Natural killer cell (primary cell): ENCODE results near the gene ZNF580. TPM values are rescaled to one million over a fixed set of nuclear protein-coding genes. Genes with fewer than 3 reads are reported as not detected.

Experiments used
- ATAC-seq, 3 donors: fragments of 150-1000 bp in 2 of 3; fragments of 200-7000 bp in 1 of 3; cut with Tn5 transposase; 1 replicate in 1 of 3; 2 replicates in 2 of 3; pipeline ENCODE4 v1.10.0; 2021; ENCODE audit warnings: mild to moderate bottlenecking in 2 of 3, moderate library complexity in 2 of 3
- DNase-seq, 2 donors: peaks; one replicate each; pipeline versions ENCODE4 v3.0.0 to v3.0.0-alpha.2; 2013 to 2021; ENCODE audit warnings: mixed read lengths in 1 of 2
- H3K27ac ChIP-seq: one replicate; pipeline ENCODE4 v1.5.1; 2013; ENCODE audit warnings: mild to moderate bottlenecking, low read length
- H3K27me3 ChIP-seq: one replicate; pipeline ENCODE4 v1.6.1; 2013; ENCODE audit warnings: low read length; ENCODE audit not compliant: control insufficient read depth, insufficient read depth
- H3K36me3 ChIP-seq: one replicate; pipeline ENCODE4 v1.6.1; 2013; ENCODE audit warnings: low read length; ENCODE audit not compliant: control insufficient read depth, insufficient read depth
- H3K4me1 ChIP-seq: one replicate; pipeline ENCODE4 v1.6.1; 2013; ENCODE audit warnings: low read length; ENCODE audit not compliant: control insufficient read depth, insufficient read depth
- H3K4me3 ChIP-seq: one replicate; pipeline ENCODE4 v1.5.1; 2013; ENCODE audit warnings: low read length
- H3K9me3 ChIP-seq: one replicate; pipeline ENCODE4 v1.6.1; 2013; ENCODE audit warnings: low read length; ENCODE audit not compliant: control insufficient read depth, insufficient read depth
- H3K27ac Mint-ChIP-seq, 2 donors: one replicate each; pipeline ENCODE4 v1.8.0; 2022; ENCODE audit warnings: mild to moderate bottlenecking in 2 of 2, mixed read lengths in 2 of 2, moderate library complexity in 1 of 2
- H3K27me3 Mint-ChIP-seq, 2 donors: one replicate each; pipeline ENCODE4 v1.8.0; 2022; ENCODE audit warnings: low read depth in 2 of 2, mixed read lengths in 2 of 2
- H3K36me3 Mint-ChIP-seq: one replicate; pipeline ENCODE4 v1.8.0; 2022; ENCODE audit warnings: mixed read lengths
- H3K4me1 Mint-ChIP-seq, 2 donors: one replicate each; pipeline ENCODE4 v1.8.0; 2022; ENCODE audit warnings: mixed read lengths in 2 of 2
- H3K4me3 Mint-ChIP-seq: one replicate; pipeline ENCODE4 v1.8.0; 2022; ENCODE audit warnings: mild to moderate bottlenecking, moderate library complexity, mixed read lengths
- H3K9me3 Mint-ChIP-seq, 2 donors: one replicate each; pipeline ENCODE4 v1.8.0; 2022; ENCODE audit warnings: mixed read lengths in 2 of 2
- CTCF ChIP-seq: fragments of 200-600 bp; IDR thresholded peaks from one replicate; pipeline ENCODE4 v1.8.0; 2022; ENCODE audit warnings: antibody characterized with exemption
- WGBS: methylation state at CpG from one replicate; pipeline ENCODE4 v1.1.7; 2013; ENCODE audit warnings: missing lambda C conversion rate; ENCODE audit not compliant: insufficient coverage; 5-methylcytosine and 5-hydroxymethylcytosine counted together
- intact Hi-C: fragments of 100-400 bp; cut with micrococcal nuclease; formaldehyde crosslinking; loops from one replicate; pipeline ENCODE4 v1.14.2; 2022
- total RNA-seq, 4 donors: library from RNA; stranded (reverse); fragments of 120-200 nt in 1 of 4; gene quantifications; one replicate each; pipeline versions ENCODE4 v1.2.3 to v1.2.4, GENCODE V29; 2013 to 2022

Gene ZNF580
- total RNA-seq, 3 donors from 2014 or later (not counting 1 experiment from before 2014, with no cell fraction given): 38.0 to 46.0 (median 40.0) TPM

DNA sequence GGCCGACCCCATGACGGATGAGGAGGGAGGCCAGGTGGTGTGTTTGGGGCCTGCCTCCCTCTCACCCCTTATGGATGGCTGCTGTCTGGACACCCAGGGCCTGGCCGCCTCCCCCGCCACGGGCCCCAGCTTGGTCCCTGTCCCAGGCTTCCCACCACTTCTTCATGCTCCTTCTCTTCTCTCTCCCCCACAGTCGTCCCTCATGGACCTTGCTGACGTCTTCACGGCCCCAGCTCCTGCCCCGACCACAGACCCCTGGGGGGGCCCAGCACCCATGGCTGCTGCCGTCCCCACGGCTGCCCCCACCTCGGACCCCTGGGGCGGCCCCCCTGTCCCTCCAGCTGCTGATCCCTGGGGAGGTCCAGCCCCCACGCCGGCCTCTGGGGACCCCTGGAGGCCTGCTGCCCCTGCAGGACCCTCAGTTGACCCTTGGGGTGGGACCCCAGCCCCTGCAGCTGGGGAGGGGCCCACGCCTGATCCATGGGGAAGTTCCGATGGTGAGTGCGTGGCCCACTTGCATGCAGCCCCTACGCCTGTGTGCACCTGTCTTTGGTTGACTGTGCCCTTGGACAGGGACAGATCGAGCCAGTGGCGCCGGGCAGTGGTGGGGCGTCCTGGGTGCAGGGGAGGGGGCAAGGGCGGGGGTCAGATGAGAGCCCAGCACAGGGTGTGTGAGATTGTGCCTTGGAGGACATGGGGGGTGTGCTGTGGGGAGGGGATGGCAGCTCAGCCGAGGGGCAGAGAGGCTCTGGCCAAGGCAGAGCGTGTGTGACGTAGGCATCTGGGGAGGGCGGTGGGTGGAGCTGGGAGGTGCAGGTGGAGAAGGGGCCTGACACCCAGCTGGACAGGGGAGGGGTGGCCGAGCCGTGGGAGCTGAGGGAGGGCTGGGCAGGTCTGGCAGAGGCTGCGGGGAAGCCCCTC lies 51.0 kb downstream of the ZNF580 start:
- no peak for TF ChIP-seq CTCF

DNA sequence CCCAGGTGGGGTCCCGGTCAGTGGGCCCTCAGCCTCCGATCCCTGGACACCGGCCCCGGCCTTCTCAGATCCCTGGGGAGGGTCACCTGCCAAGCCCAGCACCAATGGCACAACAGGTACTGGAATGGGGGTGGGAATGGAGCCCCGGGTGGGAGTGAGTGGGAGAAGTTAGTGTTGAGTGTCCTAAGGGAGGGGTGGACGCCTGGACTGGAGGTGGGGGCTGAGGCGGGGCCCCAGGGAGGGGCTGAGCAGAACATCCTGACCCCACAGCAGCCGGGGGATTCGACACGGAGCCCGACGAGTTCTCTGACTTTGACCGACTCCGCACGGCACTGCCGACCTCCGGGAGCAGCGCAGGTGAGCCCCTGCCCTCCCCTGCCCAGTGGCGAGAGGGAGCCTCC lies 51.9 kb downstream of the ZNF580 start:
- TF ChIP-seq CTCF: no peak
- ATAC-seq (no peak), DNase-seq (no peak)
- H3K27ac ChIP-seq: no peak overlapping the region
- Mint-ChIP-seq H3K4me3 (no peak overlapping the region), H3K36me3 (no peaks in the 10 kb centered on the region), H3K27ac (no peak overlapping the region), H3K27me3 (no peaks in the 10 kb centered on the region), H3K4me1 (peaks cover 0 to 4% of the 10 kb centered on the region in 2 donors), H3K9me3 (no peaks in the 10 kb centered on the region)
- no peak overlapping the region for H3K4me3 ChIP-seq
- peaks cover 71% of the 10 kb centered on the region for H3K36me3 ChIP-seq
- no peaks in the 10 kb centered on the region for H3K9me3 ChIP-seq
- 97% methylated on average over 19 of the region's 19 CpGs for WGBS
- peaks cover 3% of the 10 kb centered on the region for H3K4me1 ChIP-seq
- no peaks in the 10 kb centered on the region for H3K27me3 ChIP-seq
- intact Hi-C loops: no loop called here

More for the DNA sequence above, 51.0 kb downstream of the ZNF580 start:
- 97% methylated on average over 31 of the region's 31 CpGs for WGBS
- Histone ChIP-seq H3K4me1 (peaks cover 7% of the 10 kb centered on the region), H3K4me3 (no peak overlapping the region), H3K27ac (no peak overlapping the region), H3K36me3 (peaks cover 69% of the 10 kb centered on the region), H3K9me3 (no peaks in the 10 kb centered on the region), H3K27me3 (no peaks in the 10 kb centered on the region)
- Mint-ChIP-seq H3K27me3 (no peaks in the 10 kb centered on the region), H3K9me3 (no peaks in the 10 kb centered on the region), H3K27ac (no peak overlapping the region), H3K4me3 (no peak overlapping the region), H3K36me3 (no peaks in the 10 kb centered on the region), H3K4me1 (peaks cover 0 to 4% of the 10 kb centered on the region in 2 donors)
- DNase-seq (no peak), ATAC-seq (no peak)
- intact Hi-C loops: no loop called here

Other genes starting within 250 kb of the ZNF580 start
- 100 to 1,000 TPM in 1 of 3 donors, 10 to 100 TPM in 2; 60.2 to 107 (median 63.9) TPM for gene UBE2S, start 233.2 kb upstream of the ZNF580 start, total RNA-seq
- gene SHISA7, start 197.7 kb upstream of the ZNF580 start, total RNA-seq: not detected
- gene ISOC2, start 179.4 kb upstream of the ZNF580 start, total RNA-seq: 10 to 100 TPM in 1 of 3 donors, 1 to 10 TPM in 2; 7.2 to 12.4 (median 9.5) TPM
- not detected for gene C19orf85, start 176.3 kb upstream of the ZNF580 start, total RNA-seq
- gene ZNF628, start 164.4 kb upstream of the ZNF580 start, total RNA-seq: 10 to 100 TPM; 20.8 to 28.7 (median 24.1) TPM
- 10 to 100 TPM in 1 of 3 donors, 1 to 10 TPM in 2; 8.7 to 12.5 (median 8.8) TPM for gene NAT14, start 155.8 kb upstream of the ZNF580 start, total RNA-seq
- gene SSC5D, start 152.6 kb upstream of the ZNF580 start, total RNA-seq: under 1 TPM; 0.11 to 0.68 (median 0.58) TPM
- not detected for gene SBK2, start 103.9 kb upstream of the ZNF580 start, total RNA-seq
- not detected for gene SBK3, start 95.5 kb upstream of the ZNF580 start, total RNA-seq
- gene ZNF579, start 60.2 kb upstream of the ZNF580 start, total RNA-seq: 10 to 100 TPM in 1 of 3 donors, 1 to 10 TPM in 2; 8.3 to 11.2 (median 9.5) TPM
- gene FIZ1, start 41.5 kb upstream of the ZNF580 start, total RNA-seq: 10 to 100 TPM in 2 of 3 donors, 1 to 10 TPM in 1; 8.5 to 18.2 (median 10.3) TPM
- 10 to 100 TPM in 2 of 3 donors, 1 to 10 TPM in 1; 9.2 to 12.6 (median 12.5) TPM for gene ZNF524, start 40.7 kb upstream of the ZNF580 start, total RNA-seq
- gene ZNF865, start 35.4 kb upstream of the ZNF580 start, total RNA-seq: 10 to 100 TPM; 18.5 to 22.1 (median 20.9) TPM
- 1 to 10 TPM; 6.4 to 7.9 (median 7.1) TPM for gene ZNF784, start 16.4 kb upstream of the ZNF580 start, total RNA-seq
- gene ZNF581, start 2.6 kb downstream of the ZNF580 start, total RNA-seq: 10 to 100 TPM; 15.4 to 21.9 (median 19.0) TPM
- gene CCDC106, start 7.2 kb downstream of the ZNF580 start, total RNA-seq: 1 to 10 TPM; 2.0 to 3.2 (median 3.2) TPM
- 100 to 1,000 TPM; 304 to 322 (median 321) TPM for gene U2AF2, start 14.0 kb downstream of the ZNF580 start, total RNA-seq
- gene EPN1, start 34.2 kb downstream of the ZNF580 start, total RNA-seq: 10 to 100 TPM; 47.6 to 56.4 (median 51.8) TPM
- gene NLRP9, start 97.4 kb downstream of the ZNF580 start, total RNA-seq: not detected
- gene RFPL4A, start 118.1 kb downstream of the ZNF580 start, total RNA-seq: not detected
- gene RFPL4AL1, start 128.1 kb downstream of the ZNF580 start, total RNA-seq: not detected
- gene NLRP11, start 191.0 kb downstream of the ZNF580 start, total RNA-seq: not detected
- gene NLRP4, start 195.5 kb downstream of the ZNF580 start, total RNA-seq: not detected